NCI-H1105 treated with DMSO at 0.1 percent for 48 hours (cell line): Measurements from ENCODE around the gene TKTL1.
"Not testable (repeated sequence)": the region's sequence is repeated elsewhere in the genome, so short reads cannot be mapped to it uniquely, and the experiment has no call there.

ENCODE experiments used
- DNase-seq: peaks from one replicate; lab custom pipeline; 2025; lab: John Stamatoyannopoulos, UW

TKTL1 gene

GRCh38 chrX:154309041-154309775 is 13.6 kb downstream of the TKTL1 start:
- no peak for DNase-seq

DNA sequence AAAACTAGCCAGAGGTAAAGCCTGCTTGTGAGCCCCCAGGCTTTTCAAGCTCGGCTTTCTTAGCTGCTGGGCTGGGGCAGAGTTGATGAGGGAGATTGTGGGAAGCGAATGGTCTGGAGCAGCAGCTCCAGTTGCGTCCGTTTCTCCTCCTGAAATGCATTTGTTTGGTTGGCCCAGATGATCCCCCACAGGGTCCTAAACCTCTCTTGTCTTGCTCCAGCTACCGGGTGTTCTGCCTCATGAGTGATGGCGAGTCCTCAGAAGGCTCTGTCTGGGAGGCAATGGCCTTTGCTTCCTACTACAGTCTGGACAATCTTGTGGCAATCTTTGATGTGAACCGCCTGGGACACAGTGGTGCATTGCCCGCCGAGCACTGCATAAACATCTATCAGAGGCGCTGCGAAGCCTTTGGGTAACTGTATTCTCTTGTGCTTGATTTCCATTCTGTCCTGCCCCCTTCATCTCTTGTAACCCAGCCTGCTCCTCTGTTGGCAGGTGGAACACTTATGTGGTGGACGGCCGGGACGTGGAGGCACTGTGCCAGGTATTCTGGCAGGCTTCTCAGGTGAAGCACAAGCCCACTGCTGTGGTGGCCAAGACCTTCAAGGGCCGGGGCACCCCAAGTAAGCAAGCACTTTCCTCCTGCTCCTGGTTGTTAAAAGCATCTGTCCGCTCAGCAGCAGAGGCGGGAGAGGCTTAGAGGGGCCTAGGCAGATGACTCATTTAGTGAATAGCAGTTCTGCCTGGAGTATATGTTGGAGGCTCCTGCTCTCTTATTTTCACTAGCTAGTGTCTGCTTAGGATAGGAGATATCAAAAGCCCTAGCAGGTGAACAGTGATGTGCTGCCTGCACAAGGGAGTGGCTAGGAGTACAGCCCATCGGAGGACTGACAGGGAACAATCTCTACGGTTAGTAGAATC is 15.3 kb downstream of the TKTL1 start:
- peak; percentile 48 for DNase-seq

DNA sequence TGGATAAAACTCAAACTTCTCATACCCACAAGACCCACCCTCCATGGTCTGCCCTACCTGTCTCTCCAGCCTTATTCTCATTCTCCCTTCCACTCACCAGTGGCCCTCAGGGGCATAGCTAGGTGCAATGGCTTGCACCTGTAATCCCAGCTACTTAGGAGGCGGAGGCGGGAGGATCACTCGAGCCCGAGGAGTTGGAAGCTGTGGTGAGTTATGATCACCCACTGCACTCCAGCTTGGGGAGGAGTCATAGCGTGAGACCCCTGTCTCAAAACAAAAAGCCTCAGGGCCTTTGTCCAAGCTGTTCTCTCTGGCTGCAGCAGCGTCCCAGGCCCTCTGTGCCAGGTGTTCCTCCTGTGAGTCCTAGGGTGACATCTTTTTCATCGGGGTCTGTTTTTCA is 16.5 kb downstream of the TKTL1 start:
- DNase-seq, result no peak

DNA sequence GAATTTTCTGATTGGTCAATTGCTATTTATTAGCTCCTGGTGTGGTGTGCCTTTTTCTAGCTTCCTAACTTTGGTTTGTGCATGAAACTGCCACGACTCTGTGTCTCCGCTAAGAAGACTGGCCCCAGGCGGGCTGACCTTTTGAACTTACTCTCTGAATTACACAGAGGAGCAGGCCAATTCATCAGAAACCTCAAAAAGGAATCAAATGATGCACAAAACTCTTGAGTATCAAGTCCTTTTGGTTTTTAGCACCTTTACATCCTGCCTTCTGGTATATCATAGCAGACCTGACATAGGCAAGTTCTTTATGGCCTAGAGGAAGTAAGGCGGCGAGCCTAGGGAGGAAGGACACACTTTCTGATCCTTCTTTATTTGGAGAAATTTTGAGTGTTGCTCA is 17.6 kb downstream of the TKTL1 start:
- DNase-seq, result no peak

GRCh38 chrX:154315416-154315815 is 19.8 kb downstream of the TKTL1 start:
- no peak for DNase-seq

GRCh38 chrX:154317391-154317995 is 21.9 kb downstream of the TKTL1 start:
- DNase-seq, result peak; percentile 8

GRCh38 chrX:154320406-154320805 is 24.8 kb downstream of the TKTL1 start:
- no peak for DNase-seq

- DNase-seq, result no peak
Measured at GRCh38 chrX:154321152-154321551, 25.6 kb downstream of the TKTL1 start.

DNA sequence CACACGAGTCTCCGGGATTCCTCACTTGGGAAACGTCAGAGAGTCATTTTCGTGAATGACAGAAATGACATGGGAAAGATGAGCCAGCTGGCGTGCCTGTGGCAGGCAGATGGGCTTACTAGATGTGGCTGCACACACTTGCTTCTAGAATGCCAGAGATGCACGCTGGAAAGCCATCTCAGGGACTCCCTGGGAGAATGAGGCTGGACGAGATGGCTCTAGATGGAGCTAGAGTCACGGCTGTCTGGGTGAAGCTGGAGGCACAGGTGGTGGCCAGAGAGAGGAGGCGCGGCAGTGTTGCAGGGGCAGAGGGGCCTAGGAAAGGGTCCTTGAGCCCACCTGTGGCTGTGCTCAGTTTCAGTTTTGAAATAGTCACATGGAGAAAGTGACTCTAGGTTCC is 26.0 kb downstream of the TKTL1 start:
- no peak for DNase-seq

DNA sequence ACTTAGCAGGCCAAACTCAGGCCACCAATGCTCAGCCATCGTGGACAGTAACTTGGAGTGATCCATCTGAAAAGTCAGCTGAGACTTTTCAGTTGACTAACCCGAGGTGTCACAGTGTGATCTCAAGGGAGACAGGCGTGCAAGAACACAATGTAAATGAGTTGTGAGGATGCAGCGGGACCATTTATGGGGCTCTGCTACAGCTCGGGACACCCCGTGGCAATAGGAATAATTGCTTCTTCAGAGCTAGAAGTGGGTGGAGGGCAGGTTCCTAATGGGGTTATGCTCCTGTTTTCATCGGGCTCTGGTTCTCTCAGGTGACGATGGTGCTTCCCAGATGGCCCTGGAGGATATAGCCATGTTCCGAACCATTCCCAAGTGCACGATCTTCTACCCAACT is 27.3 kb downstream of the TKTL1 start:
- DNase-seq, result no peak

DNA sequence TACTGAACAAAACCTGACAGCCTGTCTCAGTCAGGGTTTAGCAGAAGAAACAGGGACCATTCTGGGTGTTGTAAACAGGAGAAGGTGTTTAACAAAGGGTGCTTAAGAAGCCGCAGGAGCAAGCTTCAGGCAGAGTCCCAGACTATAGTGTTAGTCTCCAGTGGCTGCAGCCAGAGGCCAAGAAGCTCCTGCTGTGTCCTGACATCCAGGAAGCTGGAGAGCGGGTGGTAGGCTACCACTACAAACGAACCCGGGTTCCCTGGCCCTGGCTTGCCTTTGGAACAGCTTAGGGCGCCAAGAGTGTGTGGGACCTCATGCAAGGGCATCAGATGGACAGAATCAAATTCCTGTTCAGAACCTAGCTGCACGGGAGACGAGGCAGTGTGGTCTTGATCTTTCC is 27.9 kb downstream of the TKTL1 start:
- DNase-seq, result no peak

DNA sequence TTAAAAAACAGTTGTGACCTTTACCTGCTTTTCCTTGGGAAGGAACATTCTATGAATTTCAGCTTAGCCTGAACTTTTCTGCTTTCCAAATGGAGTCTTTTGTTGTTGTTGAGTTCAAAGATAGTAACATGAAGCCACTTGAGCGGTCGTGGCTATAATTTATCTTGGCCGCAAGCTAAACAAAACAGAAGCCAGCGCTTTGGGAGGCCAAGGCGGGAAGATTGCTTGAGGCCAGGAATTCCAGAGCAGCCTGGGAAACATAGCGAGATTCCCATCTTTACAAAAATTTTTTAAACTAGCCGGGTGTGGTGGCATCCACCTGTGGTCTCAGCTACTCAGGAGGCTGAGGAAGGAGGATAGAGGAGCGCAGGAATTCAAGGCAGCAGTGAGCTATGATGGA is 29.9 kb downstream of the TKTL1 start:
- DNase-seq, result no peak

DNA sequence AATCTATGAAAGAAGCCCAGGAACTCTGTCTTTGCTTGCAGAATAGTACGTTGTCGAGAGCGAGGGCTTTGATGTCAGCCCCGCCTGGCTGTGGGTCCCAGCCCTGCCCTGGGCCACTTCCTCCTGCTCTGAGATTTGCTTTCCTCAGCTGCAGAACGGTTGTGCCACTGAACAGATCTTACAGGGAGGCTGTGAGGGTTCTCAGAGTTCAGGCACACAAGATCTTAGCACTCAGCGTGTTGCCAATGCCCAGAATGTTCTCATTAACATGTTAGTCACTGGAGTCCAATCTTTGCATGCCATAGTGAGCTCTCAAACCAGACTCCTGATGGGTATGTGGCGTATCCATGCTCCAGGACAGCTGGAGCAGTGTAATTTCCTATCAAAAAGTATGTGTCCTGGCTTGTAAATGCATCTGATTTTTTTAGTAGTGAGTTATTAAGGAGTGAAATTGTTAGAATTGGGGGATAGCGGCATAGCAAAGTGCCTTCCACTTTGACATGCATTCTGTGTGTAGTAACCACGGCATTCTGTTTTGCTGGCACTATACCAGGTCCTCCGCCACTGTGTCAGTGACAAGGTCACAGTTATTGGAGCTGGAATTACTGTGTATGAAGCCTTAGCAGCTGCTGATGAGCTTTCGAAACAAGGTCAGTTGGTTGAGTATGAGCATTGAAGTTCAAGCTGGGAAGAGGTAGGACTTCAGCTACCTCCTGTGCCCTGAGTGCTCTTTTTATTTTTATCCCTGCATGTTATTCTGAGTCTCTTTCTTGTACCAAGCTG is 31.6 kb downstream of the TKTL1 start:
- DNase-seq, result no peak

- no peak for DNase-seq
Measured at GRCh38 chrX:154328646-154329045, 33.1 kb downstream of the TKTL1 start.

DNA sequence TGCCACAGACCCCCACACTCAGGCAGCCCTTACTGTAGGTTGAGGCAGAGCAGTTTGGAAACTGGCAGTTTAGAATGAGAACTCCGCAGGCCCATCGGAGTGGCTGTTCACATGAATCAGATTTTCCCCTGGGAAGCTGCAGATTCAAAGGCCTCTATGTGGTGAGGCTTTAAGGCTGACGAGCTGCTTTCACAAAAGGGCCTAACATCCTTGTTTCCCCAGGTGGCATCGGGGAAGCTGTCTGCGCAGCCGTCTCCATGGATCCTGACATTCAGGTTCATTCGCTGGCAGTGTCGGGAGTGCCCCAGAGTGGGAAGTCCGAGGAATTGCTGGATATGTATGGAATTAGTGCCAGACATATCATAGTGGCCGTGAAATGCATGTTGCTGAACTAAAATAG is 33.7 kb downstream of the TKTL1 start:
- no peak for DNase-seq

- DNase-seq, result no peak
Measured at GRCh38 chrX:154332561-154332960, 37.0 kb downstream of the TKTL1 start.

DNA sequence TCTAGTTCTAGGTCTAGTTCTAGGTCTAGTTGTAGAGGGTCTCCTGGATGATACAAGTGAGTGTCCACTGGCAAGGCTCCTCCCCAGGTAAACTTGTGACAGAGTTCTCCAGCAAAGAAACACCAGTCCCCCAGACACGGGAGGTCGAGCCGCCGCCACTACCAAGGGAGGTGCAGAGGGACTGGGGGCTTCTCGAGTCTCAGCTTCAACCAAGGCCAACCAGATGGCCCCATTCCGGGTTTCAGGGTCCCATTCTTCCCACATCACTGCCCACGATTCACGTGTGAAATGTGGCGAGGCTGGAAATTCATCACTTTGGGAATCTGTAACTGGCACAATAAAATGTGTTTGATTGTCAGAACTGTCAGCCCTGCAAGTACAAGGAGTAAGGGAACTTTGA is 37.5 kb downstream of the TKTL1 start:
- DNase-seq, result no peak

DNA sequence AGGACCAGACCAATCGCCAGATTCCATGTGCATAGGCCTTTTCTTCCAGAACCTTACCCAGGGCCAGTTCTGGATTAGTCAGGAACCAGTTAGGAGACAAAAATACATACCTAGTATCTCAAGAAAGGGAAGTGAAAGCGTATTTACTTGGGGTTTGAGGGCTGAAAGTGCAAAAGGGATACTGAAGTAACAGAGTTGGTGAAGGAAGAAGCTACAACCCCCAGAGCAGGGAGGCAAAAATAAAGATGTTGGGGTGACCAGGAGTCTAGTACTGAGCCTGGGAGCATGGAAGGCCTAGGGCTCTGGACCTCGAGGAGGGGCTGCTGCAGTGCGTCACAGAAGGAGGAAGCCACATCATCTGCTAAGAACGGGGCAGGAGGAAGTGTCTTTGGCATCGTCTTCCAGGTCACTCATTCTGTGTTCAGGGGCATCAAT is 38.3 kb downstream of the TKTL1 start:
- DNase-seq, result no peak

DNA sequence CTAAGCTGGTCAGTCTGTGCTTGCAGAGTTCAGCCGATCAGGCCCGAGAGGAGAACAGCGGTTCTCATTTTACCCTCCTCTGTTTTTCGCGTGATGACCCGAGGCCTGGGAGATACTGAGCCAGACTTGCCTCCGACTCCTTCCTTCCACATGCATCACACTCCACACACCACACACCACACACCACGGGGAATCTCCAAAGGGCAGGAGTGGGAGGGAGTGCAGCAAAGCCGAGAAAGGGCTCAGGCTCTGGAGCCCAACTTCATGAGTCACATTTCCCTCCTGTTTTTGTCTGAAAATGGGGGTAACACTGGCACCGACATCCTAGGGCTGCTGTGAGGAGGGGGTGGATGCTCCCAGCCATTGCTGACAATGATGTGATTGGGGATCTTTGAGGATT is 38.9 kb downstream of the TKTL1 start:
- no peak for DNase-seq

GRCh38 chrX:154341399-154342298 is 46.1 kb downstream of the TKTL1 start:
- not testable (repeated sequence) for DNase-seq

DNA sequence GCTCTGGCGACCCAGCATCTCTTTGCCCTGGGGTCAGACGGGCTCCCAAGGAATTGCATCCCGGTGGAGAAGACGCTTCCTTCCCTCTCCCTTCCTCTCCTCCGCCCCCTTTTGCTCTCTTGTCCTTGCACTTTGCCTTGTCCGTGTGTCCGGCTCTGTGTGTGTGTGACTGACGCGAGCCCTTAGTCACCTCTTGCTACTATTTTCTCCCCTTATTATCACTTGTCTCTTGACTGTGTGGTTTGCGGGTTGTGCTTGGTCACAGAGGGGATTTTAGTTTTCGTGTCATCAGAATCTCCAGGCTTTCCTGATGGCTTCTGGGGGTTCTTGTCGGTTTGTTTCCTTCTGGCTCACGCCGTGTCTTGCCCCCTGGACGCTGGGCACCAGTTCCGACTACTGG is 47.5 kb downstream of the TKTL1 start:
- DNase-seq, result not testable (repeated sequence)
